A204.1 (cell line): ENCODE data around the gene PRUNE1.

ENCODE experiments used
- FAIRE-seq: peaks from 2 replicates; lab custom pipeline; 2012; peaks lifted over from hg19 to GRCh38; lab: Jason Lieb, UNC

Gene PRUNE1

GRCh38 chr1:151006327-151007052 is 1.8 kb upstream of the PRUNE1 start, which contains the start of gene MINDY1:
TSS of gene MINDY1 (minus strand) at chr1:151006902. CDS start at chr1:151002617, 4,285 bp downstream.
- no peak for FAIRE-seq

- no peak for FAIRE-seq
Observed at GRCh38 chr1:151007853-151008243, 401 bp upstream of the PRUNE1 start.

GRCh38 chr1:151009206-151009587 is 948 bp downstream of the PRUNE1 start:
- no peak for FAIRE-seq

- no peak for FAIRE-seq
Observed at GRCh38 chr1:151009674-151010345, 1.6 kb downstream of the PRUNE1 start.

GRCh38 chr1:151010346-151010726 is 2.1 kb downstream of the PRUNE1 start:
- no peak for FAIRE-seq

- FAIRE-seq = no peak
Observed at GRCh38 chr1:151011154-151011850, 3.1 kb downstream of the PRUNE1 start.

GRCh38 chr1:151012684-151013471 is 4.6 kb downstream of the PRUNE1 start:
- FAIRE-seq = no peak

GRCh38 chr1:151013518-151013917 is 5.3 kb downstream of the PRUNE1 start:
- FAIRE-seq = no peak

GRCh38 chr1:151024540-151025146 is 16.4 kb downstream of the PRUNE1 start:
- FAIRE-seq = no peak

- no peak for FAIRE-seq
Observed at GRCh38 chr1:151026460-151026859, 18.2 kb downstream of the PRUNE1 start.

- no peak for FAIRE-seq
Observed at GRCh38 chr1:151032164-151032563, 23.9 kb downstream of the PRUNE1 start.

GRCh38 chr1:151035167-151035566 is 26.9 kb downstream of the PRUNE1 start:
- FAIRE-seq = no peak

- no peak for FAIRE-seq
Observed at GRCh38 chr1:151036356-151036755, 28.1 kb downstream of the PRUNE1 start, which contains the start of gene BNIPL. TSS of gene BNIPL (plus strand) at chr1:151036586. CDS start at chr1:151036726, 140 bp downstream.

- no peak for FAIRE-seq
Observed at GRCh38 chr1:151037032-151037431, 28.8 kb downstream of the PRUNE1 start.

GRCh38 chr1:151039521-151039920 is 31.3 kb downstream of the PRUNE1 start:
- no peak for FAIRE-seq

- FAIRE-seq = no peak
Observed at GRCh38 chr1:151043163-151043562, 34.9 kb downstream of the PRUNE1 start.

GRCh38 chr1:151047591-151047924 is 39.3 kb downstream of the PRUNE1 start, which contains the start of gene C1orf56:
TSS of gene C1orf56 (plus strand) at chr1:151047751. CDS start at chr1:151047848, 97 bp downstream.
- FAIRE-seq = no peak

- FAIRE-seq = no peak
Observed at GRCh38 chr1:151047925-151048644, 39.8 kb downstream of the PRUNE1 start.

GRCh38 chr1:151048645-151049032 is 40.4 kb downstream of the PRUNE1 start:
- no peak for FAIRE-seq

- FAIRE-seq = no peak
Observed at GRCh38 chr1:151049458-151049857, 41.2 kb downstream of the PRUNE1 start.

- no peak for FAIRE-seq
Observed at GRCh38 chr1:151050051-151050688, 41.9 kb downstream of the PRUNE1 start.
